ENCODE results near the gene VASN.

VASN gene

DNA sequence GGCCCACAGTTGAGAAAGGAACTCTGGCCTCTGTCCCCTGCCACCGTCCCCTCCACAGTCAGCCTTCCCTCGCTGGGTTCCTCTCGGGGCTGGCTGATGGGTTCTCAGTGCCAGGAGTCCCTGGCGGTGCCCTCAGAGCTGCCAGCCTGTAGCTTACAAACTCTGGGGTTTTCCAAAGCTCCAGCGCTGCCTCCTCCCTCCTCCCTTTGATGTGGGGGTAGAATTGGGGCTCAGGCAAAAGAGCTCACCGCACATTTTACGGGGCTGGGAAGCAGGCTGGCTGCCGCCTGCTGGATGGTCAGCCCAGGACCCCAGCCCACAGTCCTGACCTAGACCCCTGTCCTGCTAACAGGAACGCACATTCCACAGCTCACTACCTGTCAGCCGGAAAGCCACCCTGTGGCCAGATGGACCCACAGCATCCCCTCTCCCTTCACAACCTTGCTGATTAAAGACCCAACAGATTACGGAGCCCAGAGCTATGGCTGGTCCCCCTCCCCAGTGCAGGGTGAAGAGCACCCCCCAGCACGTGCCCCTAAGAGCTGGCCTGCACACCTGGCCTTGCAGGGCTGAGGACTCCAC lies 6.0 kb downstream of the VASN start:
- DNase-seq (ENCODE audit: extremely low spot score), result no peak
- CTCF ChIA-PET, result interaction anchor here (0.7 kb wide), 1 partner anchor 18 kb away, joined by 4 read pairs; no protein-coding TSS in a partner anchor
- TF ChIP-seq TARDBP (IDR thresholded peaks at IDR 0.05) (no peak), FOXA1 (IDR thresholded peaks at IDR 0.05) (no peak), LEF1 (IDR thresholded peaks at IDR 0.05; ENCODE audit: borderline replicate concordance) (no peak), SP1 (IDR thresholded peaks at IDR 0.05) (no peak), L3MBTL2 (conservative IDR thresholded peaks at IDR 0.05) (no peak), BHLHE40 (IDR thresholded peaks at IDR 0.05; ENCODE audit: borderline replicate concordance) (no peak), HDGF (IDR thresholded peaks at IDR 0.05; ENCODE audit: borderline replicate concordance) (no peak), ZNF384 (IDR thresholded peaks at IDR 0.05) (no peak), ARNT (IDR thresholded peaks at IDR 0.05) (no peak), NFRKB (IDR thresholded peaks at IDR 0.05) (no peak), CTBP1 (IDR thresholded peaks at IDR 0.05; ENCODE audit: borderline replicate concordance) (no peak), FOXK2 (IDR thresholded peaks at IDR 0.05) (no peak), ELF4 (IDR thresholded peaks at IDR 0.05) (no peak), FOXM1 (IDR thresholded peaks at IDR 0.05; ENCODE audit: borderline replicate concordance) (no peak), SUZ12 (IDR thresholded peaks at IDR 0.05) (no peak)
- TF ChIP-seq, protein P1, sequence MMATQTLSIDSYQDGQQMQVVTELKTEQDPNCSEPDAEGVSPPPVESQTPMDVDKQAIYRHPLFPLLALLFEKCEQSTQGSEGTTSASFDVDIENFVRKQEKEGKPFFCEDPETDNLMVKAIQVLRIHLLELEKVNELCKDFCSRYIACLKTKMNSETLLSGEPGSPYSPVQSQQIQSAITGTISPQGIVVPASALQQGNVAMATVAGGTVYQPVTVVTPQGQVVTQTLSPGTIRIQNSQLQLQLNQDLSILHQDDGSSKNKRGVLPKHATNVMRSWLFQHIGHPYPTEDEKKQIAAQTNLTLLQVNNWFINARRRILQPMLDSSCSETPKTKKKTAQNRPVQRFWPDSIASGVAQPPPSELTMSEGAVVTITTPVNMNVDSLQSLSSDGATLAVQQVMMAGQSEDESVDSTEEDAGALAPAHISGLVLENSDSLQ (IDR thresholded peaks at IDR 0.05), result no peak
- POLR2A ChIA-PET, result no interaction called here

DNA sequence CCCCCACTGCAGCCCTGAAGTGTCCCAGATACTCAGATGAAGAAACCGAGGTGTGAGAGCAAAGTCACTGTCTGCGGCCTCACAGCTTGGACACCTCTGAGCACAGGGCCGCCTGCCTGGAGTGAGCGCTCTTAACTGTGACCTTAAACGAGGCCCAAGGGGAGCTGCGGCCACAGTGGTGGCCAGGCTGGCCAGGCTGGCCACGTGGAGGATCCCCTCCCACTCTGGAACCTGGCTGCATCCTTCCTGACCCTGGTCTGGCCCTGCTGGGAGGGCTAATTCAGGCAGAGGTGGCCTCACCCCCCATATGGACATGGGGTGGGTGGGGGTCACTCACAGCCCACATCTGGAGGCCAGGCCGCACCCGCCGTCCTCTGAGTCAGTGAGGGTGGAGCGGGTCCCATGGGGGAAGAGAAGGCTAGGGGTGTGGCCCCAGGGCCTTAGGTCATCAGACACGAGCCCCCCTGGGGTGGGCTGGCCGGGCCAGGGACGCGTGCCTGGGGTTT lies 6.6 kb downstream of the VASN start:
- TF ChIP-seq L3MBTL2 (conservative IDR thresholded peaks at IDR 0.05), result no peak
- no peak for TF ChIP-seq HDGF (IDR thresholded peaks at IDR 0.05; ENCODE audit: borderline replicate concordance)
- no peak for TF ChIP-seq LEF1 (IDR thresholded peaks at IDR 0.05; ENCODE audit: borderline replicate concordance)
- TF ChIP-seq CTBP1 (IDR thresholded peaks at IDR 0.05; ENCODE audit: borderline replicate concordance), result no peak
- no peak for TF ChIP-seq ELF4 (IDR thresholded peaks at IDR 0.05)
- no peak for TF ChIP-seq ARNT (IDR thresholded peaks at IDR 0.05)
- no peak for TF ChIP-seq ZNF384 (IDR thresholded peaks at IDR 0.05)
- TF ChIP-seq BHLHE40 (IDR thresholded peaks at IDR 0.05; ENCODE audit: borderline replicate concordance), result no peak
- no peak for TF ChIP-seq TARDBP (IDR thresholded peaks at IDR 0.05)
- no peak for TF ChIP-seq SP1 (IDR thresholded peaks at IDR 0.05)
- TF ChIP-seq, protein P1 (IDR thresholded peaks at IDR 0.05), result no peak
- ChIA-PET POLR2A (no interaction called here), CTCF (interaction anchor here (0.6 kb wide), 1 partner anchor 40 kb away, joined by 3 read pairs; no protein-coding TSS in a partner anchor)
- DNase-seq (ENCODE audit: extremely low spot score), result no peak

DNA sequence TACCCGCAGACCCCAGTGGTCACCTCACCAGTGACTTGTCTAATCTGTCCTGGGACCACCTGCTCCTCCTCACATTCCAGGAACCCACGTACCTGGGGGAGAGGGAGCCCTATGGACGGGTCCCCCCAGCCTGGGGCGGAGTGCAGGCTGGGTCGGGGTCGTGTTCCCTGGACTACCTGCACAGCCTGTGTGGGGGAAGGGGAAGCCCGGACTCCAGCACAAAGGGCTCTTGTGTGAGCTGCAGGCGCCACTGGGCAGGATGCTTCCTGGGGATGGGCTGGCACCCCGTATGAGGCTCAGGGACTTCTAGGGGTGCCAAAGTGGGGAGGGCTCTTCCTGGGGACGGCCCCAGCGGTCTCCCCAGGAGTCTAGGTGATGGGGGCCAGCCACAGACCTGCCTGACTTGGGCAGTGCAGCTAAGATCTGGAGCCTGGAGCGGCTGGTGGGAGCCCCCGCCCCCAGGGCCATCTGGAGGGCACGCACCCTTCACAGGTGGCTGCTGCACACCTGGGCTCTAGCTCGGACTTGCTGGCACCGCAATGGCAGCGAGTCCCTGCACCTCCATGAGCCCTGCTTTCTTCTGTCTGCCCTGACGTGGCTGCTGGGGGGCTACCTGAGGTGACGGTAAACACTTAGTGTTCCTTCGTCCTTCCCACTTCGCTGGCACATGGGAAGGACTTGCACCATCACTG lies 7.5 kb downstream of the VASN start:
- ChIA-PET POLR2A (no interaction called here), CTCF (interaction anchor here (0.6 kb wide), 1 partner anchor 41 kb away, joined by 3 read pairs; no protein-coding TSS in a partner anchor)
- no peak for DNase-seq (ENCODE audit: extremely low spot score)
- TF ChIP-seq FOXA1 (IDR thresholded peaks at IDR 0.05) (no peak), TARDBP (IDR thresholded peaks at IDR 0.05) (no peak), CTBP1 (IDR thresholded peaks at IDR 0.05; ENCODE audit: borderline replicate concordance) (no peak), HDGF (IDR thresholded peaks at IDR 0.05; ENCODE audit: borderline replicate concordance) (no peak), ELF4 (IDR thresholded peaks at IDR 0.05) (no peak), SP1 (IDR thresholded peaks at IDR 0.05) (no peak), NFRKB (IDR thresholded peaks at IDR 0.05) (no peak), SUZ12 (IDR thresholded peaks at IDR 0.05) (no peak), ARNT (IDR thresholded peaks at IDR 0.05) (no peak)

DNA sequence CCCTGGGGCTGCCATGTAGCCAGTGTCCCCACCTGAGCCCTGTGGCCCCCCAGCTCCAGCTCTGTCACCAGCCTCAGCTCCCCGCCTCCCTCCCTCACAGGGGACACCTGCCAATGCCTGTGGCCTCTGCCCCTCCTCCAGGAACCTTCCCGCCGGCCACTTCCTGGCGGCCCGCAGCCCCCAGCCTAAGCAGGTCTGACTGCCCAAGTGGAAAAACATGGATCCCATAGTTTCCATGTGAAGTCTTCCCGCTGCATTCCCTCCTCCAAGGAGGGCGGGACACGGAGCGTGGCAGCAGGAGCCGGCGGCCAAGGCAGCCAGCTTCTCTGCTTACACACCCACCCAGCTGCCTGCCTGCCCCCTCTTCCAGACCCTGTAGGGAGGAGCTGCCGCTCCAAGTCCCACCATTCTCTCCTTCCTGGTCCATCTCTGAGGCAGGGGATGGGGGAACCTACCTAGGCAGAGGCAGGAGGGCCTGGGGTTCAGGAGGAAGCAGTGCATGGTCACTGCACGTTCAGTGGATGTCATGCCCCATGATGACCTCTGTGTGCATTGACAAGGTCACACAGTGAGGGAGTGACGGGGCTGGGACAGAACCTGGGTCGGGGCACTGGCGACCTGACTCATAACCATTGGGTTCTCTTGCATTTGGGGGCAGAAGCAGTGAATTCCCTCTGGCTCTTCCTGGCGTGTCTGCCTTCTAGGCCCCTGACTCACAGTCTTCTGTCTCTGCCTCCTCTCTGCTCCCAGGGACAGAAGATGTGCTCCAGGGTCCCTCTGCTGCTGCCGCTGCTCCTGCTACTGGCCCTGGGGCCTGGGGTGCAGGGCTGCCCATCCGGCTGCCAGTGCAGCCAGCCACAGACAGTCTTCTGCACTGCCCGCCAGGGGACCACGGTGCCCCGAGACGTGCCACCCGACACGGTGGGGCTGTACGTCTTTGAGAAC lies 8.7 kb downstream of the VASN start:
- CTCF ChIA-PET, result no interaction called here
- TF ChIP-seq HDGF (IDR thresholded peaks at IDR 0.05; ENCODE audit: borderline replicate concordance), result no peak
- no peak for TF ChIP-seq TARDBP (IDR thresholded peaks at IDR 0.05)
- TF ChIP-seq ZNF384 (IDR thresholded peaks at IDR 0.05), result no peak
- TF ChIP-seq, protein P1 (IDR thresholded peaks at IDR 0.05), result no peak
- no peak for TF ChIP-seq FOXK2 (IDR thresholded peaks at IDR 0.05)
- TF ChIP-seq ELF4 (IDR thresholded peaks at IDR 0.05), result no peak
- TF ChIP-seq FOXM1 (IDR thresholded peaks at IDR 0.05; ENCODE audit: borderline replicate concordance), result no peak
- TF ChIP-seq BHLHE40 (IDR thresholded peaks at IDR 0.05; ENCODE audit: borderline replicate concordance), result no peak
- TF ChIP-seq FOXA1 (IDR thresholded peaks at IDR 0.05), result no peak
- TF ChIP-seq CTBP1 (IDR thresholded peaks at IDR 0.05; ENCODE audit: borderline replicate concordance), result no peak
- TF ChIP-seq L3MBTL2 (conservative IDR thresholded peaks at IDR 0.05), result no peak
- POLR2A ChIA-PET, result no interaction called here
- no peak for DNase-seq (ENCODE audit: extremely low spot score)
